DOHH2 (cell line): ENCODE measurements around the gene OR5M8.

Experiments
- H3F3A ChIP-seq: fragments of 200-600 bp; sonication (generic), shearing (Covaris generic); 2 replicates; pipeline ENCODE4 v1.6.0; 2016; ENCODE audit warnings: antibody characterized with exemption, mild to moderate bottlenecking; ENCODE audit not compliant: control insufficient read depth, insufficient read depth
- H3K27ac ChIP-seq: fragments of 200-600 bp; sonication (generic); 2 replicates; pipeline ENCODE4 v1.5.1; 2014; ENCODE audit warnings: low read depth, mild to moderate bottlenecking, low read length, moderate library complexity
- H3K27me3 ChIP-seq: fragments of 200-600 bp; sonication (generic); 2 replicates; pipeline ENCODE4 v1.6.1; 2014; ENCODE audit warnings: mild to moderate bottlenecking, low read length, mixed read lengths; ENCODE audit not compliant: control insufficient read depth
- H3K36me3 ChIP-seq: fragments of 200-600 bp; sonication (generic); 2 replicates; pipeline ENCODE4 v1.6.1; 2014; ENCODE audit warnings: mild to moderate bottlenecking, low read length, moderate library complexity, mixed read lengths; ENCODE audit not compliant: control insufficient read depth
- H3K4me1 ChIP-seq: fragments of 200-600 bp; sonication (generic); 2 replicates; pipeline ENCODE4 v1.6.1; 2014; ENCODE audit warnings: mild to moderate bottlenecking, low read length, mixed read lengths; ENCODE audit not compliant: control insufficient read depth
- H3K4me2 ChIP-seq: fragments of 200-600 bp; sonication (generic); 2 replicates; pipeline ENCODE4 v1.6.0; 2014; ENCODE audit warnings: mild to moderate bottlenecking, low read length, moderate library complexity
- H3K4me3 ChIP-seq: fragments of 200-600 bp; sonication (generic); 2 replicates; pipeline ENCODE4 v1.5.1; 2014; ENCODE audit warnings: mild to moderate bottlenecking, low read length, mixed read lengths
- H3K79me2 ChIP-seq: fragments of 200-600 bp; sonication (generic); 2 replicates; pipeline ENCODE4 v1.6.1; 2014; ENCODE audit warnings: mild to moderate bottlenecking, low read length, mixed read lengths; ENCODE audit not compliant: control insufficient read depth
- H3K9me2 ChIP-seq: fragments of 200-600 bp; sonication (generic); replicated peaks from 2 replicates; pipeline ENCODE4 v1.6.1; 2014; ENCODE audit warnings: mild to moderate bottlenecking, low read length, mixed read lengths; ENCODE audit not compliant: control insufficient read depth
- H3K9me3 ChIP-seq: fragments of 200-600 bp; sonication (generic); 2 replicates; pipeline ENCODE4 v1.6.1; 2014; ENCODE audit warnings: antibody characterized with exemption, low read length, mixed read lengths; ENCODE audit not compliant: control insufficient read depth, insufficient read depth
- H4K20me1 ChIP-seq: fragments of 200-600 bp; sonication (generic); 2 replicates; pipeline ENCODE4 v1.6.0; 2014; ENCODE audit warnings: low read depth, mild to moderate bottlenecking, antibody characterized with exemption, low read length, moderate library complexity; ENCODE audit not compliant: control insufficient read depth, insufficient read depth
- CTCF ChIP-seq: fragments of 200-600 bp; sonication (generic); IDR thresholded peaks from one replicate; pipeline ENCODE4 v1.5.1; 2014; ENCODE audit warnings: antibody characterized with exemption, mild to moderate bottlenecking, low read depth, low read length; ENCODE audit not compliant: poor library complexity, severe bottlenecking
- EZH2phosphoT487 ChIP-seq: fragments of 200-600 bp; sonication (generic); IDR thresholded peaks from 2 replicates; pipeline ENCODE4 v1.6.1; 2017; ENCODE audit warnings: borderline replicate concordance, mild to moderate bottlenecking, antibody characterized with exemption, low read length, moderate library complexity, mixed read lengths

OR5M8 gene

DNA sequence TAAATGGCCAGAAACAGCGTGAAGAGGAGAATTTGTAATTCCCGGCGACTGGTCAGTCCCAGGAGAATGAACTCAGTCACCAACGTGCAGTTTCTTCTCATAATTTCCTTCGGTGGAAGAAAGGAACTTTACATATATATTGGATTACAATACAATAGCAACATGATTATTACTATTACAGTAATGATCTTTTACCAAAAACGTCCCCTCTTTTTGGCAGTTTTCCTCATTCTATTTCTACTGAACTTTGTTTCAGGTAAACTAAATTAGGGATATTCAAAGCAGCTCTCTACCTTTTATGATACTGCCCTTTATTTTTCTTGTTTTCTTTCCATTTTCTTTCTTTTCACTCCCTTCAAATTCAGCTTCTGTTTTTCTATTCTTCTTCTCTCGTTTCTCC is at the start of gene OR5M8:
OR5M8 (minus strand) TSS at position 101 of the 400 bp plus-strand sequence; CDS start at position 101, 0 bp downstream.
- Histone ChIP-seq H3K36me3 (no peaks in the 10 kb centered on the region), H3K4me1 (no peaks in the 10 kb centered on the region), H4K20me1 (no peaks in the 10 kb centered on the region), H3K79me2 (no peaks in the 10 kb centered on the region), H3K27me3 (no peaks in the 10 kb centered on the region), H3K9me3 (no peaks in the 10 kb centered on the region), H3K4me3 (no peak within 1 kb of the TSS), H3K4me2 (no peak within 1 kb of the TSS), H3K27ac (no peak within 1 kb of the TSS), H3F3A (no peaks in the 10 kb centered on the region), H3K9me2 (no peaks in the 10 kb centered on the region)
- TF ChIP-seq CTCF (no peak), EZH2phosphoT487 (no peak)

DNA sequence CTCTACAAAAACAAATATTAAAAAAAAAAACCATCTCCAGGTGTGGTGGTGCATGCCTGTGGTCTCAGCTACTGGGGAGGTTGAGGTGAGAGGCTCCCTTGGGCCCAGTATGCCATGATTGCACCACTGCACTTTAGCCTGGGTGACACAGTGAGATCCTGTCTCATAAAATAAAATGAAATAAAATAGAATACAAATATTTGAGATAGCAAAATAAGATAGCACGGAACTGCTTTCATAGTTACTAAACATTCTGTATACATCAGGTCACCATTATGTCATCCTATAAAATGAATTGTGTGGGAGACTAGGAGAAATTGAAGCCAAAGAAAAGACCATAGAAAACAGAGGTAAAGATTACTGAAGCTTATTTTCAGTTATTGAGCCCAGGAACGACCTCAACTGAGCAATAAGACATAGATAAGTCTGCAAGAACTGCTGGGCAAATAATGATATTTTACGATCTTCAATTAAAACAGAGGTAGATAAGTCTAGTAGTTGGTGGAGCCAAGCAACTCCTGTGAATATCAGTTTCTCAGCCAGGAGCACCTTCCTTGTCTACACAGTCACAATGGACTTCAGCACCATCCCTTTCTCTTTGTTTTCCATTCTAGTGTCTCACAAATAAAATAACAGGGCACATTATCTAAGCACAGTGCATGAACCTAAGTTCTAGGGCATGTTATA is 42.0 kb upstream of the OR5M8 start:
- Histone ChIP-seq H3K27ac (no peak overlapping the region), H3K4me3 (no peak overlapping the region)

DNA sequence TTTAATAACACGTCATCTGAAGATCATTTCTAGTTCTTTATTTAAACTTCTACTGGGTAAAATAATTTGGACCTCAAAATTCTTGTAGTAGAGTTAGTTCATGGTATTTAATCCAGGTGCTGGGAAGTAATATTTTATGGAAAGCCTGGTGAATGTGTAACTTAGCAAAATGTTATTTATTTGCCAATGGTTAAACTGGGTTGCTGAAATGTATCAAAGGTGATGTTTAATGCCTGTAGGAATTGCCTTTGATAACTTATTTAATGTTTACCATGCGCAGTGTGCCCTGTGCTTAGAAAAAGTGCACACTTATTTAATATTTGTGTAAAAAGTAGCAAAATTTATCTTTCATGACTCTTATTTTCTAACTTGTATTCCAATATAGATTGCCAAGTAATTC is 40.7 kb upstream of the OR5M8 start:
- H3K4me3 ChIP-seq, result no peak overlapping the region

More for the DNA sequence above, 42.0 kb upstream of the OR5M8 start:
- no peaks in the 10 kb centered on the region for H3K9me2 ChIP-seq
- no peaks in the 10 kb centered on the region for H3K36me3 ChIP-seq
- H3K79me2 ChIP-seq, result no peaks in the 10 kb centered on the region
- H4K20me1 ChIP-seq, result no peaks in the 10 kb centered on the region
- H3K27me3 ChIP-seq, result no peaks in the 10 kb centered on the region
- TF ChIP-seq EZH2phosphoT487, result no peak
- TF ChIP-seq CTCF, result no peak
- H3K9me3 ChIP-seq, result no peaks in the 10 kb centered on the region
- no peak overlapping the region for H3K4me2 ChIP-seq
- H3F3A ChIP-seq, result no peaks in the 10 kb centered on the region
- H3K4me1 ChIP-seq, result no peaks in the 10 kb centered on the region

More for the DNA sequence above, 40.7 kb upstream of the OR5M8 start:
- Histone ChIP-seq H3K27ac (no peak overlapping the region), H4K20me1 (no peaks in the 10 kb centered on the region), H3K4me1 (no peaks in the 10 kb centered on the region), H3K36me3 (no peaks in the 10 kb centered on the region), H3K27me3 (no peaks in the 10 kb centered on the region), H3K79me2 (no peaks in the 10 kb centered on the region), H3K9me3 (no peaks in the 10 kb centered on the region), H3K4me2 (no peak overlapping the region), H3K9me2 (no peaks in the 10 kb centered on the region), H3F3A (no peaks in the 10 kb centered on the region)
- TF ChIP-seq EZH2phosphoT487 (no peak), CTCF (no peak)
